Activated gamma-delta T cell treated with anti-CD3 and anti-CD28 coated beads, Interleukin-2, amount 50 U/mL, for 16 hours (primary cell): ENCODE results near the gene BCAR3.

Experiments used
- DNase-seq: peaks from one replicate; pipeline ENCODE4 v3.0.0-alpha.2; 2020; ENCODE audit warnings: low read depth

Gene BCAR3

GRCh38 chr1:93546162-93546863, 135.3 kb downstream of the BCAR3 start:
- no peak for DNase-seq

DNA sequence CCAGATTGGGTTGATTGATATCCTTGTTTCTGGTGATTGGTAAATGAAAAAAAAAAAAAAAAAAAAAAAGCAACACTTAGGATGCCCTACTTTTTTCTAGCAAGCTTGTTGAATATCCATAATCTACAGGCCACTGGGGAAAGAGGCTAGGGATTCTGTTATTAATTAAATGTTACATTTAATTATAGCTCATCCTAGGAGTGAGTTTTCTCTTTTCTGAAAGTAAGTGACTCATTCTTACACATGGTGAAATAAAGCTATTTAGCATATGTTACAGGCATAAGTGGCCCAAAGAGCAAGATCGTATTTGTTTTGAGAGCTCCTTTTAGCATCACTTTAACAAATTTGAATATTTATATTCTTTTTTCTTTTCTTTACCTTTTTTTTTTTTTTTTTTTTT, 139.2 kb downstream of the BCAR3 start:
- no peak for DNase-seq

DNA sequence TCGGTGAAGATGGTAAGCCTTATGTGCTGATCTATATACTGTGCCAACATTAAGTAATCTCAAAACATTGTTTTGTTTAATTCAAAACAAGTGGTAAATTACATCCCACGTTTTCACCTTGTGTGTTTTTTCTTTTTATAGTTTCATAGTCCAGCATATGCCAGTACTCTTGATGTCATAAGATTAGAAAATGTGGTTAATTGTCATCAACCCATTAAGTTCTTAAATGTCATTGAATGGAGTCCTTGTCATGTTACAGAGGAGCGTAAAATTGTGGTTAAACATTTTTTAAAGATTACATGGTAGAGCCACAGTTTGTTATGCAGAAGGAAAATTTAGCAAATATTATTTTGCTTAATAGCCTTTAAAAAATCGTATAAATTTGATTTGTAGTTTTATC, 140.6 kb downstream of the BCAR3 start:
- DNase-seq: no peak

GRCh38 chr1:93537924-93538323, 143.7 kb downstream of the BCAR3 start:
- no peak for DNase-seq

- no peak for DNase-seq
These were observed 144.2 kb downstream of the BCAR3 start for GRCh38 chr1:93537396-93537795.

- no peak for DNase-seq
These were observed 148.0 kb downstream of the BCAR3 start for GRCh38 chr1:93533677-93534076.

GRCh38 chr1:93532780-93533378, 148.8 kb downstream of the BCAR3 start:
- DNase-seq: no peak

GRCh38 chr1:93531193-93531592, 150.4 kb downstream of the BCAR3 start:
- no peak for DNase-seq

- DNase-seq: no peak
These were observed 153.2 kb downstream of the BCAR3 start for GRCh38 chr1:93528412-93528811.

GRCh38 chr1:93526431-93526830, 155.2 kb downstream of the BCAR3 start:
- no peak for DNase-seq

- no peak for DNase-seq
These were observed 156.2 kb downstream of the BCAR3 start for GRCh38 chr1:93525431-93525830.

- no peak for DNase-seq
These were observed 158.9 kb downstream of the BCAR3 start for GRCh38 chr1:93522721-93523120.

- DNase-seq: no peak
These were observed 160.0 kb downstream of the BCAR3 start for GRCh38 chr1:93521618-93522017.

- no peak for DNase-seq
These were observed 162.3 kb downstream of the BCAR3 start for GRCh38 chr1:93519199-93519829.

GRCh38 chr1:93518516-93518915, 163.1 kb downstream of the BCAR3 start:
- DNase-seq: no peak

- no peak for DNase-seq
These were observed 165.5 kb downstream of the BCAR3 start for GRCh38 chr1:93516164-93516563.
